Measurements from ENCODE around the gene TIMM21. TPM values are rescaled to one million over a fixed set of nuclear protein-coding genes. Genes with fewer than 3 reads are reported as not detected.
A peak's percentile ranks its signal among the peaks of the same experiment; 100 is the strongest.

TIMM21 gene
- total RNA-seq, 1 donor from 2014 or later: 20.4 TPM

DNA sequence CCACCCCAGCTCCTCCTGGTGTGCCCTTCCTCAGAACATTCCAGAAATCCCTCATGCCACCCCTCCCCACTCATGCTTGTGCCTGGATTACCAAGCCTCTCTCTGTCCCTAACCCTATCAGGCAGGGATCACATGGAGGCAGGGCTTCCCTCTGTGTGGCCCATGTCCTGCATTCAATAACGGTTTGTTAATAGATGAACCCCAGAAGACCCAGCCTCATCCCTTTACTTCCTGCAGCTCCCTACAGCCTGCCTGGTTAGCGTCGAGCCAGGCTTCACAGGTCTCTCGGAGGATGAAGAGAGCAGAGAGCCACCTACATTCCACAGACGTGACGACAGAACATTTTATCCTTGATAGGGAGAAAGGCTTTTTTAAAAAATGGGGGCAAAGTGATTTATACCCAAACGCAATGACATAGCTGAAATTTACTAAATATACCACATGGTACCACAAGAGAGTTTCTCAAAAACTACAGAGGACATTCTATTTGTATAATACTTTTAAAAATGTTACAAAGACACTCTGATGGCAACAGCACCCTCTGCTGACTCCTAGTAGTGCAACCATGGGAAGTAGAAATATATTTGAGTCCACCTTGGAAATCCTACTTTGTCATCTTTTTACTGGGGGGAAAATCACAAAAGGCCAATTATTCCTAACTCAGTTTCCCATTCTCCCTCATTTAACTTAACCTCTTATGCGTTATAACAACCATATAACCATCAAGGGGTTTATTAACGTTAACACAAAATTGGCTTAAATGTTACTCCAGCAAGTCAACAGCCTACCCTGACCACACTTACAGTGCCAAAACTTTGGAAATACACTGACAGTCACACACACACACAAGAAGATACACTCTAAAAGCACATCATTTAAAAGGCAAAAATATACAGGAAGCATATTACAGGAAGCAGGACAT lies 31.4 kb upstream of the TIMM21 start:
- TF ChIP-seq, protein P1, sequence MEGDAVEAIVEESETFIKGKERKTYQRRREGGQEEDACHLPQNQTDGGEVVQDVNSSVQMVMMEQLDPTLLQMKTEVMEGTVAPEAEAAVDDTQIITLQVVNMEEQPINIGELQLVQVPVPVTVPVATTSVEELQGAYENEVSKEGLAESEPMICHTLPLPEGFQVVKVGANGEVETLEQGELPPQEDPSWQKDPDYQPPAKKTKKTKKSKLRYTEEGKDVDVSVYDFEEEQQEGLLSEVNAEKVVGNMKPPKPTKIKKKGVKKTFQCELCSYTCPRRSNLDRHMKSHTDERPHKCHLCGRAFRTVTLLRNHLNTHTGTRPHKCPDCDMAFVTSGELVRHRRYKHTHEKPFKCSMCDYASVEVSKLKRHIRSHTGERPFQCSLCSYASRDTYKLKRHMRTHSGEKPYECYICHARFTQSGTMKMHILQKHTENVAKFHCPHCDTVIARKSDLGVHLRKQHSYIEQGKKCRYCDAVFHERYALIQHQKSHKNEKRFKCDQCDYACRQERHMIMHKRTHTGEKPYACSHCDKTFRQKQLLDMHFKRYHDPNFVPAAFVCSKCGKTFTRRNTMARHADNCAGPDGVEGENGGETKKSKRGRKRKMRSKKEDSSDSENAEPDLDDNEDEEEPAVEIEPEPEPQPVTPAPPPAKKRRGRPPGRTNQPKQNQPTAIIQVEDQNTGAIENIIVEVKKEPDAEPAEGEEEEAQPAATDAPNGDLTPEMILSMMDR (conservative IDR thresholded peaks at IDR 0.05; ENCODE audit: low read depth, low read length): peak; percentile 78
- H3K4me3 ChIP-seq (ENCODE audit: low read depth, low read length): no peak overlapping the region
- peak; percentile 3 for DNase-seq (ENCODE audit: low read depth)

DNA sequence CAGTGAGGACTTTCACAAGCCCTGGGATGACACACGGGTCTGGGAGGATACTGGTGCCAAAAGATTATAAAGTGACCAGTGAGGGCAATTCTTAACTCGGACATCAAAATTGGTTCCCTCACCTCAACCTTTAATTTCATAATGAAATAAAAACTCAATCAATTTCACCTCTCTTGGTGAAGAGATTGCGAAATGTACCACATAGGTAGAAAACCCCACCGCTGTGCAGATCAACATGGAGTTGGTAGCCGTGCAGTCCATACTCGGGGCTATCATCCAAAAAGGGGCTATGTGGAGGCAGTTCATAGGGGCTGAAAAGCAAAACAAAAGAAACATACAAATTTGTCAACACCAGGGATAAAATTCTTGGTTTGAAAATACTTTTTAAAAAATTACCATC lies 25.1 kb upstream of the TIMM21 start:
- DNase-seq (ENCODE audit: low read depth): no peak
- TF ChIP-seq, protein P1 (conservative IDR thresholded peaks at IDR 0.05; ENCODE audit: low read depth, low read length): no peak
- no peak overlapping the region for H3K4me3 ChIP-seq (ENCODE audit: low read depth, low read length)

DNA sequence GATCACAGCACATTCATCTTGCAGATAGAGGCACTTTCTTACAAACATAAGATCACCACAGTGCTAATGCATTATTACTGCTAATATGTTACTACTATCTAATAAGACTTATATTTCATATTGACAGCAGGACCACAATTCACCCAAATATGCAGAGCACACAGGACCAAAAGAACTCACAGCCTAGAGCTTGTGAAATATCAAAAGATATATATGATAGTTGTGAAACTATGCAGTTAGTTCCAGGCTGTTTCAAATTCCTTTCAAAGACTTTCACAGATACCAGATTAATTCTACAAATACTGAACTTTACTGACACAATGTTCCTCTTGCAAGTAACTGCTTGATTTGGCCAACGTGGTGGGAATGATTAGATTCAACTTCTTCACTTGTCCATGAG lies 23.7 kb upstream of the TIMM21 start:
- DNase-seq (ENCODE audit: low read depth): no peak
- H3K4me3 ChIP-seq (ENCODE audit: low read depth, low read length): no peak overlapping the region
- TF ChIP-seq, protein P1 (conservative IDR thresholded peaks at IDR 0.05; ENCODE audit: low read depth, low read length): no peak

DNA sequence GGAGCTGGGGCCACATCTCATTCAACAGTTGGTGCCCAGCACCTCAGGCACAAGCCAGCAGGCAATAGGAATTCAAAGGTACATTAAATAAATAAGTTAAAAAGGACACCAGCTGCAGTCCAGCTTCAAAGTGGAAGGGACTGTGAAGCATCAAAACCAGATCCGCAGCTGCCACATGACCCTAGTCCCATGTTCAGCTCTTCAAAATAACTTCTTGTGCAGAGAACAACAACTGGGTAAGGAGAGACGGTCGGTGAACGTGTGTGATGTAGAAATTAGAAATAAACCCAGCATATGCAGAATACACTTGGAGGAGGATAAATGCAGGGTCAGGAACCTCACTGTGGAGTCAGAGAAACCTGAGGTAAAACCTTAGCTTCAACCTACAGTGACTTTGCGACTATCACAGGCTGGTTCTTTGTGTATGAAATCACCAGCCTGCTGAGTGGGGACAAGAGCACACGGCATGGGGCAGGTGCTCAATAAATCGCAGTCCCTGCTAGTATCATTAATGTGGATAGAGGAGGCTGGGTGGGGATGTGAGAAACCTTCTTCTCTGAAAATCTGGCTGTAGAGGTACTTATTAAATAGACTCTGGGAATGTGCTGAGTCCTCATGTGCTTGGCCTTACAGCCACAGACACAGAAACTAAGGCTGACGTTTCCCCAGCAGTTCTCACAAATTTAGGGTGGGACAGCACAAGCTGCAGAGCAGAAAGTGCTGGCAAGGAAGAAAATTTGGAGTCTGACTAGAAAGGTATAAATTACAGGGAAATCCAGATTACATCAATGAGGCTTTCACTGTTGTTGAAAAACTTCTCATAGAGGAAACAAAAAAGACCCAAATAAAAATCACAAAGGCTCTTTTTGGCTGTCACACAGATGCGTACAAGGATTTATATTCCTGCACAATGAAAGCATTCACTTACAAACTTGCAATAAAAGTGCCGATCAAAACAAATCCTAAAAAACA lies 21.4 kb upstream of the TIMM21 start:
- no peak for DNase-seq (ENCODE audit: low read depth)
- H3K4me3 ChIP-seq (ENCODE audit: low read depth, low read length): no peak overlapping the region
- TF ChIP-seq, protein P1 (conservative IDR thresholded peaks at IDR 0.05; ENCODE audit: low read depth, low read length): no peak

DNA sequence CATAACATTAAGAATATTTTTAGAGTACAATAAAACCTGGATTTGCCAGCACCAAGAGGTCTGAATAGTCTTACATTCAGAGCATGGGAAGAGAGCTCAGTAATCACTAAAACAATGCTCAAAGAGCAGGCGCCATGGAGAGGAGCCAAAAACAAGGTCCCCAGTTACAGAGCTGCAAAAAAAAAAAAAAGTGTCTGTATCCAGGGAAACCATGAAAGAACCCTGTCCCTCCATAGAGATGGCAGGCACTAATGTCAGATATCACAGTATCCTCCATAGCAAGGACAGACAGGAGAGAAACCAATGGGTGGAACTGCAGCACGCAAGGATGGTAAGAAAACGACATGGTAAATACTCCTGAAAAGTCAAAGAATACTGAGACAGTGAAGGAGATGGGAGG lies 20.2 kb upstream of the TIMM21 start:
- DNase-seq (ENCODE audit: low read depth): no peak
- TF ChIP-seq, protein P1 (conservative IDR thresholded peaks at IDR 0.05; ENCODE audit: low read depth, low read length): no peak
- H3K4me3 ChIP-seq (ENCODE audit: low read depth, low read length): no peak overlapping the region

DNA sequence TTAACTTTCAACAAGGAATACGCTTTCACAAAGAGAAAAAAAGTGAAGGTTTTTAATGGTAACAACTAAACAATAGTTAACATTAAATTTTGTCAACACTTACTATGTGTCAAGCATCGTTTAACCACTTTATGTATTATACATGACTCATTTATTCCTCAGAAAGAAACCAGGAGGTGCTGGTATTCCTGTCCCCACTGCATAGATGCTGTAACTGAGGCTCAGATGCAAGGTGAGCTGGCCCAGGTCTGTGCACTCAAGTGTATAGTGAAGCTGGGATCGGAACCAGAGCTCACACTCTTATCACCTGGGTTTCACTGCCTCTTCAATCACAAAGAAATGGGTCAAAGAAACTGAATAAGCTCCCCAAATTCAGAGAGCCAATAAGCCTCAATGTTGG lies 17.2 kb upstream of the TIMM21 start:
- no peak for DNase-seq (ENCODE audit: low read depth)
- TF ChIP-seq, protein P1 (conservative IDR thresholded peaks at IDR 0.05; ENCODE audit: low read depth, low read length): no peak
- no peak overlapping the region for H3K4me3 ChIP-seq (ENCODE audit: low read depth, low read length)
